ENCODE data around the gene KCNAB2. TPM values are rescaled to one million over a fixed set of nuclear protein-coding genes. Genes with fewer than 3 reads are reported as not detected.

The KCNAB2 gene
- polyA plus RNA-seq, 1 of the 3 experiments (the other 2 are of a cell fraction), result 7.6 TPM

- no peak for DNase-seq
- Histone ChIP-seq H3K9me2 (no peaks in the 10 kb centered on the region), H3K36me3 (replicated peaks in 1 of 2; ENCODE audit: control insufficient read depth in 1 of 2, insufficient read depth in 2 of 2, low read length in 1 of 2) (no peaks in the 10 kb centered on the region), H3F3A (replicated peaks; ENCODE audit: insufficient read depth) (no peaks in the 10 kb centered on the region), H4K20me1 (ENCODE audit: insufficient read depth) (no peaks in the 10 kb centered on the region), H3K79me2 (ENCODE audit: insufficient read depth) (no peaks in the 10 kb centered on the region), H3K4me3 (ENCODE audit: low read depth in 2 of 2, low read length in 1 of 2) (no peak overlapping the region), H3K4me2 (no peak overlapping the region), H3K27ac (ENCODE audit: low read depth in 2 of 2, low read length in 1 of 2) (no peak overlapping the region), H3K9ac (no peak overlapping the region), H3K27me3 (ENCODE audit: insufficient read depth) (no peaks in the 10 kb centered on the region), H3K4me1 (ENCODE audit: control insufficient read depth in 1 of 2, insufficient read depth in 2 of 2, low read depth in 1 of 2, low read length in 1 of 2) (peaks cover 0 to 51% of the 10 kb centered on the region in 2 experiments; a peak in 1 of 4 replicates), H2AFZ (ENCODE audit: low read depth) (no peak overlapping the region), H3K9me3 (no peaks in the 10 kb centered on the region)
- ChIA-PET POLR2A (no interaction called here), CTCF (interaction anchor here (0.7 to 2.1 kb wide), 3 partner anchors 10 to 19 kb away, joined by 3 to 10 read pairs (median 7); no protein-coding TSS in a partner anchor)
- 90% methylated on average over 3 of the region's 13 CpGs for WGBS (ENCODE audit: low lambda C conversion rate)
- no peak for TF ChIP-seq CHD2 (IDR thresholded peaks at IDR 0.05; ENCODE audit: low read length, partially characterized antibody)
Observed at GRCh38 chr1:6071219-6071618, 25.5 kb downstream of the KCNAB2 start.

GRCh38 chr1:6072774-6073479, 27.2 kb downstream of the KCNAB2 start:
- no peak for DNase-seq
- TF ChIP-seq NFIC (IDR thresholded peaks at IDR 0.05; ENCODE audit: borderline replicate concordance) (no peak), MXI1 (IDR thresholded peaks at IDR 0.05; ENCODE audit: low read depth, low read length) (no peak), NRF1 (IDR thresholded peaks at IDR 0.05; ENCODE audit: low read depth, low read length) (no peak), GATA2 (CRISPR knock-in tag; IDR thresholded peaks at IDR 0.05) (no peak), SIN3A (IDR thresholded peaks at IDR 0.05; ENCODE audit: borderline replicate concordance, low read depth, low read length) (no peak), FOSL2 (IDR thresholded peaks at IDR 0.05; ENCODE audit: borderline replicate concordance, low read depth) (no peak), GABPA (IDR thresholded peaks at IDR 0.05; ENCODE audit: low read depth) (no peak), FOXM1 (IDR thresholded peaks at IDR 0.05; ENCODE audit: low read depth) (no peak), USF2 (IDR thresholded peaks at IDR 0.05; ENCODE audit: borderline replicate concordance, low read depth, low read length) (no peak), MEF2A (IDR thresholded peaks at IDR 0.05; ENCODE audit: borderline replicate concordance, low read depth) (no peak), RFX5 (IDR thresholded peaks at IDR 0.05; ENCODE audit: low read length) (no peak), RAD21 (IDR thresholded peaks at IDR 0.05; ENCODE audit: low read length) (no peak), PBX3 (IDR thresholded peaks at IDR 0.05) (no peak)
- no peaks in the 10 kb centered on the region for H3K27me3 ChIP-seq (ENCODE audit: insufficient read depth)
- no peaks in the 10 kb centered on the region for H3K36me3 ChIP-seq (replicated peaks in 1 of 2; ENCODE audit: control insufficient read depth in 1 of 2, insufficient read depth in 2 of 2, low read length in 1 of 2)
- 93% methylated on average over 11 of the region's 17 CpGs for WGBS (ENCODE audit: low lambda C conversion rate)
- POLR2A ChIA-PET, result no interaction called here
- H4K20me1 ChIP-seq (ENCODE audit: insufficient read depth), result no peaks in the 10 kb centered on the region
- no peaks in the 10 kb centered on the region for H3K9me3 ChIP-seq
- H3K27ac ChIP-seq (ENCODE audit: low read depth in 2 of 2, low read length in 1 of 2), result no peak overlapping the region; a peak in 1 of 4 replicates
- H3K4me2 ChIP-seq, result no peak overlapping the region
- H2AFZ ChIP-seq (ENCODE audit: low read depth), result no peak overlapping the region
- CTCF ChIA-PET, result interaction anchor here (1.1 to 3.5 kb wide), 5 partner anchors 10 to 112 kb away, joined by 3 to 19 read pairs (median 4); no protein-coding TSS in a partner anchor
- no peaks in the 10 kb centered on the region for H3F3A ChIP-seq (replicated peaks; ENCODE audit: insufficient read depth)
- no peak overlapping the region for H3K4me3 ChIP-seq (ENCODE audit: low read depth in 2 of 2, low read length in 1 of 2)
- peaks cover 0 to 41% of the 10 kb centered on the region in 2 experiments; a peak in 1 of 4 replicates for H3K4me1 ChIP-seq (ENCODE audit: control insufficient read depth in 1 of 2, insufficient read depth in 2 of 2, low read depth in 1 of 2, low read length in 1 of 2)
- no peaks in the 10 kb centered on the region for H3K9me2 ChIP-seq
- no peak overlapping the region for H3K9ac ChIP-seq
- H3K79me2 ChIP-seq (ENCODE audit: insufficient read depth), result no peaks in the 10 kb centered on the region
